GM12864 (cell line): ENCODE results near the gene UBE2I.
A peak's percentile ranks its signal among the peaks of the same experiment; 100 is the strongest.

Source experiments
- DNase-seq: peaks from one replicate; pipeline ENCODE4 v3.0.0-alpha.2; 2011; ENCODE audit warnings: low read depth
- H3K4me3 ChIP-seq: 2 replicates; pipeline ENCODE4 v1.5.1; 2011; ENCODE audit warnings: mild to moderate bottlenecking, low read depth, low read length, control low read depth
- CTCF ChIP-seq: IDR thresholded peaks from 2 replicates; pipeline ENCODE4 v1.5.1; 2011; ENCODE audit warnings: low read depth, mild to moderate bottlenecking, moderate library complexity, low read length, control low read depth, inconsistent platforms; ENCODE audit errors: missing control alignments

Gene UBE2I

GRCh38 chr16:1357906-1358566 lies 48.6 kb downstream of the UBE2I start:
- no peak overlapping the region for H3K4me3 ChIP-seq
- no peak for DNase-seq
- no peak for TF ChIP-seq CTCF

- no peak for TF ChIP-seq CTCF
- H3K4me3 ChIP-seq = no peak overlapping the region
Observed at GRCh38 chr16:1361685-1362360, 52.4 kb downstream of the UBE2I start.

GRCh38 chr16:1362807-1363206 lies 53.4 kb downstream of the UBE2I start:
- no peak for DNase-seq
- H3K4me3 ChIP-seq = no peak overlapping the region
- no peak for TF ChIP-seq CTCF

More at GRCh38 chr16:1361685-1362360, 52.4 kb downstream of the UBE2I start:
- DNase-seq = no peak

GRCh38 chr16:1363501-1364041 lies 54.1 kb downstream of the UBE2I start:
- TF ChIP-seq CTCF = peak; percentile 86
- no peak for DNase-seq

GRCh38 chr16:1364510-1364909 lies 55.1 kb downstream of the UBE2I start:
- no peak for TF ChIP-seq CTCF
- no peak for DNase-seq
- H3K4me3 ChIP-seq = no peak overlapping the region

More at GRCh38 chr16:1363501-1364041, 54.1 kb downstream of the UBE2I start:
- no peak overlapping the region for H3K4me3 ChIP-seq

GRCh38 chr16:1366060-1366711 lies 56.8 kb downstream of the UBE2I start:
- no peak for DNase-seq
- H3K4me3 ChIP-seq = no peak overlapping the region
- TF ChIP-seq CTCF = no peak
